ENCODE results near the gene RPL19. TPM values are rescaled to one million over a fixed set of nuclear protein-coding genes. Genes with fewer than 3 reads are reported as not detected.
A peak's percentile ranks its signal among the peaks of the same experiment; 100 is the strongest.

Gene RPL19
- total RNA-seq, 6 donors from 2014 or later: 1,356 to 1,902 (median 1,599) TPM

DNA sequence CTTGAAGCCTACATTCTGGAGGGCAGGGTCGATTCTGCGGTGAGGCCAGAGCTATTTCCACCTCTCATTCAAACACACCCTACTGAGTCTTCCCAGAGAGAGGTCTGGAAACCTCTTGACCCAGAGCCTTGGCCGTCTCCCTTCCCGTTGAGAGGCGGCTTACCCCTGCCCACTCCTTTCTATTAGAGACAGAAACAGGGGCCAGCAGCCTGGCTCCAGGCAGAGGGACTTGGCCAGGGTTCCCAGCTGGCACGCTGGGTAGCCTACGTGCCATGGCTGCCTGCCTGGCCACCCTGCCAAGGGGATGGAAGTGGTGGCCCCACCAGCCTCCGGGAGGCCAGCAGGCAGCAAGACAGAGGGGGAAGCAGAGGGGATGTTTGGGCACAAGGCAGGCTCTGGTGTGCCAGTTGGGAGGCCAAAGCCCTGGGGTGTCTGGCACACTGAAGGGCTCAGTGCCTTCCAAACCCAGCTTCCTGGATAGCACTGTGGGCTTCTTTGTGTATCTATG lies 19.6 kb downstream of the RPL19 start:
- Histone ChIP-seq H3K4me1 (peaks cover 2 to 11% (median 5%) of the 10 kb centered on the region in 4 donors), H3K27me3 (peaks cover 0 to 7% (median 2%) of the 10 kb centered on the region in 4 donors), H3K36me3 (no peaks in the 10 kb centered on the region), H3K9me3 (no peaks in the 10 kb centered on the region), H3K4me3 (no peak overlapping the region), H3K27ac (peak overlapping the region in 2 of 4 donors; percentile 36 to 62)
- ATAC-seq (ENCODE audit: low FRiP score in 2 of 2) (peak in 1 of 2 donors; percentile 44), DNase-seq (peak in 1 of 2 donors; percentile 55)
- TF ChIP-seq POLR2AphosphoS5 (IDR thresholded peaks at IDR 0.05) (no peak), EP300 (IDR thresholded peaks at IDR 0.05) (no peak), POLR2A (IDR thresholded peaks at IDR 0.05) (no peak)
- TF ChIP-seq, protein P1, sequence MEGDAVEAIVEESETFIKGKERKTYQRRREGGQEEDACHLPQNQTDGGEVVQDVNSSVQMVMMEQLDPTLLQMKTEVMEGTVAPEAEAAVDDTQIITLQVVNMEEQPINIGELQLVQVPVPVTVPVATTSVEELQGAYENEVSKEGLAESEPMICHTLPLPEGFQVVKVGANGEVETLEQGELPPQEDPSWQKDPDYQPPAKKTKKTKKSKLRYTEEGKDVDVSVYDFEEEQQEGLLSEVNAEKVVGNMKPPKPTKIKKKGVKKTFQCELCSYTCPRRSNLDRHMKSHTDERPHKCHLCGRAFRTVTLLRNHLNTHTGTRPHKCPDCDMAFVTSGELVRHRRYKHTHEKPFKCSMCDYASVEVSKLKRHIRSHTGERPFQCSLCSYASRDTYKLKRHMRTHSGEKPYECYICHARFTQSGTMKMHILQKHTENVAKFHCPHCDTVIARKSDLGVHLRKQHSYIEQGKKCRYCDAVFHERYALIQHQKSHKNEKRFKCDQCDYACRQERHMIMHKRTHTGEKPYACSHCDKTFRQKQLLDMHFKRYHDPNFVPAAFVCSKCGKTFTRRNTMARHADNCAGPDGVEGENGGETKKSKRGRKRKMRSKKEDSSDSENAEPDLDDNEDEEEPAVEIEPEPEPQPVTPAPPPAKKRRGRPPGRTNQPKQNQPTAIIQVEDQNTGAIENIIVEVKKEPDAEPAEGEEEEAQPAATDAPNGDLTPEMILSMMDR (IDR thresholded peaks at IDR 0.05): no peak
- WGBS, 2 donors: 50 to 52% methylated on average over 6 to 8 of the region's 8 CpGs

DNA sequence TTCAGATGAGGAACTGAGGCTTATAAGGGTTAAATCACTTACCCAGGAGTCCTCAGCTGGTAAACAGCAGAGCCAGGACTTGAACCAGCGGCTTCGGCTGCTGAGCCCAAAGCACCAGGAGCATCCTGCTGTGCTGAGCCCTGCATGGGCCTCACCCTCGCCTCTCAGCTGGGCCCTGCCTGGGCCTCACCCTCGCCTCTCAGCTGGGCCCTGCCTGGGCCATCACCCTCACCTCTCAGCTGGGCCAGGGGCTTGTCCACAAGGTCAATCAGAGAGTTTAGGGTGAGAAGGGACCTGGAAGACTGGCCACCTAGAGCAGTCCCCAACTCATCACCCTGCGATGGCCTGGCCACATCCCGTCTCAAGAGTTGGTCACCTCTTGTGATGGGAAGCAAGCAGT lies 21.5 kb downstream of the RPL19 start:
- DNase-seq (no peak), ATAC-seq (ENCODE audit: low FRiP score in 2 of 2) (no peak)
- Histone ChIP-seq H3K27ac (no peak overlapping the region), H3K9me3 (no peaks in the 10 kb centered on the region), H3K4me3 (no peak overlapping the region), H3K36me3 (no peaks in the 10 kb centered on the region), H3K27me3 (peaks cover 0 to 25% (median 17%) of the 10 kb centered on the region in 4 donors), H3K4me1 (peaks cover 19 to 24% (median 23%) of the 10 kb centered on the region in 4 donors)
- TF ChIP-seq POLR2AphosphoS5 (IDR thresholded peaks at IDR 0.05): no peak
- TF ChIP-seq, protein P1 (IDR thresholded peaks at IDR 0.05): no peak
- TF ChIP-seq POLR2A (IDR thresholded peaks at IDR 0.05): no peak
- no peak for TF ChIP-seq EP300 (IDR thresholded peaks at IDR 0.05)
- 86 to 95% methylated on average over 2 to 6 of the region's 6 CpGs for WGBS, 2 donors

DNA sequence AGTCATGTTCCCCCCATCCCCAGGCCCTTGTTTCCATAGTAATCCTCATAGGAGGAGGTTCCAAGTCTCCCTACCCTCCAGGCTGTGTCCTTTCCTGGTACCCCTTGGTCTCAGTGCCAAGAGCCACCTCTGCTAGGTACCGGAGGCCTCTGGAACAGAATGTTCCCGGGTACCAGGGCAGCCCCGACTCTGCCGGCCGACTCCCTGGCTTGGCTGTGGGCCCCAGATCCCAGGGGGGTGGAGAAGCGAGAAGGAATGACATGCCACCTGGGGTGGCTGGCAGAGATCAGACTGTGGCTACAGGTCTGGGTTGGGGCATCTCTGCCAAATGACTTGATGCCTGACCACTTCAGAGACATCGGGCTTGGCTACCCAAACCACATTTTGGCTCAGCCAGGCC lies 22.1 kb downstream of the RPL19 start:
- 64 to 100% methylated on average over 1 to 7 of the region's 7 CpGs for WGBS, 2 donors
- TF ChIP-seq, protein P1 (IDR thresholded peaks at IDR 0.05): no peak
- TF ChIP-seq POLR2A (IDR thresholded peaks at IDR 0.05): no peak
- H3K27ac ChIP-seq: no peak overlapping the region
- peaks cover 19 to 24% (median 23%) of the 10 kb centered on the region in 4 donors for H3K4me1 ChIP-seq
- H3K27me3 ChIP-seq: peaks cover 0 to 28% (median 17%) of the 10 kb centered on the region in 4 donors
- DNase-seq: no peak
- no peaks in the 10 kb centered on the region for H3K9me3 ChIP-seq
- no peaks in the 10 kb centered on the region for H3K36me3 ChIP-seq
- no peak overlapping the region for H3K4me3 ChIP-seq
- ATAC-seq (ENCODE audit: low FRiP score in 2 of 2): no peak

DNA sequence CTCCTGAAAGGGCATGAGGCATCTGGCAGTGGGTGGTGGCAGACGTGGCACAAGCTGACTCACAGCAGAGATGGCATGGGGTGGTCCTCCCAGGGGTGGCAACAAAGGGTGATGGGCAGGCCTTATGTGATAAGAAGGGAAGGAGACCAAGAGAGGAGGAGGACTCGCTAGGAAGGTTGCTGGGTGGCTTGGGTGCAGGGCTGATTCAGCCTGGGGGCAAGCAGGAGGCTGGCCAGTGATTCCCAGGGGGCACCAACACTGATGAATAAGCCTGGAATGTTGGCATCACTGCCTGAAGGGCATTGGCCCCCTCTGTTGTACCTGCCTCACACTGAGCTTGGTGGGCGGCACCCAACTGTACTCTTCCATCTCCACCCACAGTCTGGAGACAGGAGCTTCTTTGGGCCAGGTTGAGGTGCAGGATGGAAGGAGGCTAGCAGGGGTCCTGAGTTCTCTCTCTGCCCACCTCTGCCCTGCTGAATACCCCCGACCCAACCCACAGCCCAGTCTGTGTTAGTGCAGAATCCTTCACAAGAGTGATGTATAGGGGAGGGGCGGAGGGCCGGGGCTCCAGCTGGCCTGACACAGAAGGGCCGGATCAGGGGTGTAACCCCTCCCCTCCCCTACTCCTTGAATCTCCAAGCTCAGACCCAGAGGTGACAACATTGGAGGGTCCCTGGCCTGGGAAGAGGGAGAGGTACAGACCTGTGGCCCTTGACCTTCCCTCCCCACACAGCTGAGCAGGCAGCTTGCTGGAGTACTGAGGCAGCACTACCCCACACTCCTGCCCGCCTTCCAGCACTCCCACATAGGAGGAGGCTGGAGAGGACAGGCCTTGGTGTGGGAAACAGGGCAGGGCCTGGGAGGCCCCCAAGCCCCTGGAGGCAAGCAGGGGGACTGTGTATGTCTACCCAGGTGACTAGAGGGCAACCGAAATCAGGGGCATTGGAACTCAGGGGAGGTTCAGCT lies 23.1 kb downstream of the RPL19 start:
- 73 to 80% methylated on average over 5 to 9 of the region's 9 CpGs for WGBS, 2 donors
- TF ChIP-seq POLR2AphosphoS5 (IDR thresholded peaks at IDR 0.05): no peak
- no peak for TF ChIP-seq POLR2A (IDR thresholded peaks at IDR 0.05)
- TF ChIP-seq, protein P1 (IDR thresholded peaks at IDR 0.05): no peak
- no peak for TF ChIP-seq EP300 (IDR thresholded peaks at IDR 0.05)
- Histone ChIP-seq H3K36me3 (no peaks in the 10 kb centered on the region), H3K4me1 (peaks cover 19 to 24% (median 23%) of the 10 kb centered on the region in 4 donors), H3K4me3 (no peak overlapping the region), H3K27me3 (peaks cover 0 to 30% (median 17%) of the 10 kb centered on the region in 4 donors), H3K27ac (no peak overlapping the region), H3K9me3 (no peaks in the 10 kb centered on the region)
- DNase-seq: no peak
- ATAC-seq (ENCODE audit: low FRiP score in 2 of 2): no peak
